Liver (tissue), 9 donors: Measurements from ENCODE around the gene VN1R5. TPM values are rescaled to one million over a fixed set of nuclear protein-coding genes. Genes with fewer than 3 reads are reported as not detected.

Experiments used
- DNase-seq: peaks from one replicate; pipeline ENCODE4 v3.0.0-alpha.2; 2017; ENCODE audit warnings: low spot score
- H3K27ac ChIP-seq, 2 donors: one replicate each; pipeline ENCODE4 v1.7.0; 2013; ENCODE audit warnings: inconsistent platforms in 2 of 2, low read length in 2 of 2, control low read depth in 1 of 2, low read depth in 1 of 2, mild to moderate bottlenecking in 1 of 2
- H3K27me3 ChIP-seq, 4 donors: one replicate each; pipeline versions ENCODE4 v1.6.1 to v1.7.0; 2013; ENCODE audit warnings: low read length in 3 of 4, inconsistent platforms in 1 of 4, mild to moderate bottlenecking in 1 of 4, moderate library complexity in 1 of 4; ENCODE audit not compliant: control insufficient read depth in 4 of 4, insufficient read depth in 4 of 4
- H3K36me3 ChIP-seq, 4 donors: one replicate each; pipeline versions ENCODE4 v1.6.1 to v1.7.0; 2013; ENCODE audit warnings: low read length in 3 of 4, mild to moderate bottlenecking in 3 of 4, low read depth in 1 of 4, moderate library complexity in 1 of 4; ENCODE audit not compliant: control insufficient read depth in 4 of 4, insufficient read depth in 3 of 4
- H3K4me1 ChIP-seq, 4 donors: one replicate each; pipeline versions ENCODE4 v1.6.1 to v1.7.0; 2013; ENCODE audit warnings: low read length in 3 of 4, mild to moderate bottlenecking in 3 of 4, moderate library complexity in 1 of 4; ENCODE audit not compliant: control insufficient read depth in 4 of 4, insufficient read depth in 4 of 4
- H3K4me3 ChIP-seq, 3 donors: one replicate each; pipeline versions ENCODE4 v1.6.1 to v1.7.0; 2013; ENCODE audit warnings: low read length in 3 of 3, control low read depth in 1 of 3, low read depth in 1 of 3, mild to moderate bottlenecking in 1 of 3
- H3K9ac ChIP-seq, 2 donors: one replicate each; pipeline ENCODE4 v1.7.0; 2013; ENCODE audit warnings: low read length in 2 of 2, mild to moderate bottlenecking in 2 of 2, moderate library complexity in 2 of 2, control low read depth in 1 of 2, low read depth in 1 of 2
- H3K9me3 ChIP-seq, 4 donors: one replicate each; pipeline versions ENCODE4 v1.6.1 to v1.7.0; 2013; ENCODE audit warnings: low read length in 3 of 4; ENCODE audit not compliant: control insufficient read depth in 4 of 4
- CTCF ChIP-seq: fragments of 150-350 bp; IDR thresholded peaks from 2 replicates; pipeline ENCODE4 v1.5.1; 2017; ENCODE audit warnings: improper control_type of control experiment, low read depth, low read length; ENCODE audit not compliant: missing input control
- EGR1 ChIP-seq, 2 donors: IDR thresholded peaks; 2 replicates each; pipeline ENCODE4 v1.6.1; 2016 to 2018; ENCODE audit warnings: antibody characterized with exemption in 2 of 2, low read depth in 2 of 2
- FOXA1 ChIP-seq: IDR thresholded peaks from 2 replicates; pipeline ENCODE4 v1.6.1; 2016; ENCODE audit warnings: antibody characterized with exemption
- FOXA2 ChIP-seq: IDR thresholded peaks from 2 replicates; pipeline ENCODE4 v1.6.1; 2016; ENCODE audit warnings: antibody characterized with exemption
- GABPA ChIP-seq, 2 donors: IDR thresholded peaks in 1 of 2; conservative IDR thresholded peaks in 1 of 2; 2 replicates each; pipeline ENCODE4 v1.6.1; 2016; ENCODE audit warnings: antibody characterized with exemption in 2 of 2, mild to moderate bottlenecking in 1 of 2, moderate library complexity in 1 of 2
- HNF4G ChIP-seq: IDR thresholded peaks from 2 replicates; pipeline ENCODE4 v1.6.1; 2016; ENCODE audit warnings: antibody characterized with exemption
- JUND ChIP-seq, 2 donors: IDR thresholded peaks; 2 replicates each; pipeline ENCODE4 v1.6.1; 2016; ENCODE audit warnings: antibody characterized with exemption in 2 of 2
- MAX ChIP-seq: IDR thresholded peaks from 2 replicates; pipeline ENCODE4 v1.6.1; 2016; ENCODE audit warnings: antibody characterized with exemption
- NR2F2 ChIP-seq: IDR thresholded peaks from 2 replicates; pipeline ENCODE4 v1.6.1; 2016; ENCODE audit warnings: antibody characterized with exemption
- REST ChIP-seq: IDR thresholded peaks from 2 replicates; pipeline ENCODE4 v1.6.1; 2016; ENCODE audit warnings: antibody characterized with exemption, mild to moderate bottlenecking
- SP1 ChIP-seq: IDR thresholded peaks from 2 replicates; pipeline ENCODE4 v1.6.1; 2018; ENCODE audit warnings: antibody characterized with exemption, mild to moderate bottlenecking
- TAF1 ChIP-seq: conservative IDR thresholded peaks from 2 replicates; pipeline ENCODE4 v1.6.1; 2016; ENCODE audit warnings: antibody characterized with exemption, mild to moderate bottlenecking
- YY1 ChIP-seq: IDR thresholded peaks from 2 replicates; pipeline ENCODE4 v1.6.1; 2016; ENCODE audit warnings: antibody characterized with exemption, mild to moderate bottlenecking
- WGBS: extraction: QIAGEN DNeasy Blood & Tissue Kit; methylation state at CpG from one replicate; pipeline ENCODE4 v1.1.7; 2013; 5-methylcytosine and 5-hydroxymethylcytosine counted together
- polyA plus RNA-seq, 2 donors: library from polyadenylated mRNA; stranded (reverse) in 1 of 2; unstranded in 1 of 2; fragments of 200-250 nt in 1 of 2; fragments of >200 nt in 1 of 2; fragmentation: Nextera tagmentation in 1 of 2; extraction: Ambion mirVana in 1 of 2; gene quantifications; one replicate each; pipeline versions ENCODE4 v1.2.1 to v1.2.3, GENCODE V29; 2013 to 2015
- total RNA-seq, 2 donors: library from RNA; depleted of rRNA; stranded (reverse); fragments of >200 nt; gene quantifications; one replicate each; pipeline ENCODE4 v1.2.3, GENCODE V29; 2014
- TF ChIP-seq, protein P1 (sequence below): IDR thresholded peaks from 2 replicates; pipeline ENCODE4 v1.6.1; 2016; ENCODE audit warnings: antibody characterized with exemption
- donor health status: healthy.
- donor health status: healthy.
- donor health status: healthy.
- donor health status: healthy.
- donor health status: healthy.

VN1R5 gene
- total and polyA plus RNA-seq, 4 donors, result not detected

GRCh38 chr1:247222840-247223239 is 33.0 kb upstream of the VN1R5 start:
- no peak for DNase-seq
- Histone ChIP-seq H3K4me3 (no peak overlapping the region), H3K4me1 (no peaks in the 10 kb centered on the region), H3K27me3 (no peaks in the 10 kb centered on the region), H3K27ac (no peak overlapping the region), H3K9me3 (peaks cover 0 to 8% (median 1%) of the 10 kb centered on the region in 4 donors), H3K9ac (no peak overlapping the region), H3K36me3 (no peaks in the 10 kb centered on the region)
- TF ChIP-seq EGR1 (IDR thresholded peaks at IDR 0.05; ENCODE audit: low read depth in 2 of 2) (no peak), JUND (IDR thresholded peaks at IDR 0.05) (no peak), GABPA (IDR thresholded peaks at IDR 0.05 in 1 of 2, conservative IDR thresholded peaks at IDR 0.05 in 1 of 2) (no peak), FOXA2 (no peak), SP1 (no peak), MAX (no peak)
- WGBS, result 58% methylated on average over 3 of the region's 3 CpGs

DNA sequence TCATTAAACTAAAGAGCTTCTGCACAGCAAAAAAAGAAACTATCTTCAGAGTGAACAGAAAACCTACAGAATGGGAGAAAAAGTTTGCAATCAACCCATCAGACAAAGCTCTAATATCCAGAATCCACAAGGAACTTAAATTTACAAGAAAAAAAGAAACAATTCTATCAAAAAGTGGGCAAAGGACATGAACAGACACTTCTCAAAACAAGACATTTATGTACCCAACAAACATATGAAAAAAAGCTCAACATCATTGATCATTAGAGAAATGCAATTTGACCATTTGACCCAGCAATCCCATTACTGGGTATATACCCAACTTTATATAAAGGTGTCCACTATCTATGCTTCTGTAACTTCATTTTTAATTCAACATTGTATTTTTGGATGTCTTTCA is 31.1 kb upstream of the VN1R5 start:
- no peaks in the 10 kb centered on the region for H3K27me3 ChIP-seq
- H3K27ac ChIP-seq, result no peak overlapping the region
- no peak overlapping the region for H3K9ac ChIP-seq
- H3K36me3 ChIP-seq, result no peaks in the 10 kb centered on the region
- TF ChIP-seq TAF1 (no peak), REST (no peak), SP1 (no peak), EGR1 (IDR thresholded peaks at IDR 0.05; ENCODE audit: low read depth in 2 of 2) (no peak), FOXA1 (no peak), CTCF (no peak), HNF4G (no peak), JUND (IDR thresholded peaks at IDR 0.05) (no peak), NR2F2 (no peak), YY1 (no peak), GABPA (IDR thresholded peaks at IDR 0.05 in 1 of 2, conservative IDR thresholded peaks at IDR 0.05 in 1 of 2) (no peak), MAX (no peak)
- TF ChIP-seq, protein P1, sequence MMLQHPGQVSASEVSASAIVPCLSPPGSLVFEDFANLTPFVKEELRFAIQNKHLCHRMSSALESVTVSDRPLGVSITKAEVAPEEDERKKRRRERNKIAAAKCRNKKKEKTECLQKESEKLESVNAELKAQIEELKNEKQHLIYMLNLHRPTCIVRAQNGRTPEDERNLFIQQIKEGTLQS, result no peak
- H3K9me3 ChIP-seq, result peaks cover 0 to 19% (median 6%) of the 10 kb centered on the region in 4 donors
- DNase-seq, result no peak
- H3K4me1 ChIP-seq, result no peaks in the 10 kb centered on the region
- no peak overlapping the region for H3K4me3 ChIP-seq
